IMR-90 (cell line): Measurements from ENCODE around the gene KIF25.

Experiments
- BHLHE40 ChIP-seq: fragments of 150-350 bp; IDR thresholded peaks from 2 replicates; pipeline ENCODE4 v1.6.1; 2016; ENCODE audit warnings: mild to moderate bottlenecking, low read depth, low read length
- CEBPB ChIP-seq: IDR thresholded peaks from 2 replicates; pipeline ENCODE4 v1.6.1; 2012; ENCODE audit warnings: low read depth, low read length, improper control_type of control experiment
- CTCF ChIP-seq: conservative IDR thresholded peaks from 2 replicates; pipeline ENCODE4 v1.5.1; 2012; ENCODE audit warnings: mild to moderate bottlenecking, low read depth, low read length, improper control_type of control experiment
- MAZ ChIP-seq: IDR thresholded peaks from 2 replicates; pipeline ENCODE4 v1.6.1; 2012; ENCODE audit warnings: low read depth, mild to moderate bottlenecking, low read length, improper control_type of control experiment, moderate library complexity, borderline replicate concordance
- POLR2A ChIP-seq: IDR thresholded peaks from 2 replicates; pipeline ENCODE4 v1.6.1; 2012; ENCODE audit warnings: mild to moderate bottlenecking, low read depth, low read length
- SMC3 ChIP-seq: fragments of 150-350 bp; IDR thresholded peaks from 2 replicates; pipeline ENCODE4 v1.6.1; 2016; ENCODE audit warnings: low read depth, mild to moderate bottlenecking, antibody characterized with exemption, low read length, moderate library complexity

GRCh38 chr6:168048724-168049025 is 51.2 kb downstream of the KIF25 start:
- TF ChIP-seq CTCF (no peak), POLR2A (no peak), SMC3 (no peak), CEBPB (no peak), BHLHE40 (no peak), MAZ (no peak)
